Putamen (tissue), 1 donor: Measurements from ENCODE around the gene CDC26.
"Not testable (repeated sequence)": the region's sequence is repeated elsewhere in the genome, so short reads cannot be mapped to it uniquely, and the experiment has no call there.

ENCODE experiments used
- DNase-seq: peaks from one replicate; pipeline ENCODE4 v3.0.0-alpha.2; 2016; ENCODE audit warnings: low spot score

CDC26 gene

GRCh38 chr9:113275157-113276131, at the start of gene CDC26, which contains the start of gene PRPF4:
Gene CDC26 (minus strand): TSS chr9:113275572. CDS start chr9:113272507, 3,065 bp downstream.
Gene PRPF4 (plus strand): TSS chr9:113275658. CDS start chr9:113275744, 86 bp downstream.
- peak; percentile 97 for DNase-seq

- no peak for DNase-seq
Measured at GRCh38 chr9:113322671-113323070, 47.3 kb upstream of the CDC26 start.

- no peak for DNase-seq
Measured at GRCh38 chr9:113320051-113320450, 44.7 kb upstream of the CDC26 start.

- DNase-seq: no peak
Measured at GRCh38 chr9:113319054-113319453, 43.7 kb upstream of the CDC26 start.

GRCh38 chr9:113317777-113318176, 42.4 kb upstream of the CDC26 start:
- no peak for DNase-seq

DNA sequence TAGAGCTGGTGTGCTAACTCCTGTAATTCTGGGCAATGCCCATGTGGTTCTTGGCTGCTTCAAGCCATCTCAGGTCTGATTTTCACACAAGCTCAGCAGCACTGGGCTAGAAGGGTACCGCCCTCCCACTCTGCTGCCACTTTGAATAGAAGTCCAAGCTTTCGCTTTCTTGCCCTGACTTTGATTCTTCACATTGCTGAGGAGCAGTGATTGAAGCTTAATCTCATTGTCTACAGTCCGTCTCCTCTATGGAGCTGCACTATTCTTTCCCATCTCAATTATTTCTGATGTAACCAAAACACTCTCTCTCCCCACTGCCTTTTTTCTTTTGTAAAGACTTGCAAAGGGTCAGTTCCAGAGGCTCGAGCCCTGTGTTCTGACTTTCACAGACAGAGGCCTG, 40.7 kb upstream of the CDC26 start:
- DNase-seq: no peak

DNA sequence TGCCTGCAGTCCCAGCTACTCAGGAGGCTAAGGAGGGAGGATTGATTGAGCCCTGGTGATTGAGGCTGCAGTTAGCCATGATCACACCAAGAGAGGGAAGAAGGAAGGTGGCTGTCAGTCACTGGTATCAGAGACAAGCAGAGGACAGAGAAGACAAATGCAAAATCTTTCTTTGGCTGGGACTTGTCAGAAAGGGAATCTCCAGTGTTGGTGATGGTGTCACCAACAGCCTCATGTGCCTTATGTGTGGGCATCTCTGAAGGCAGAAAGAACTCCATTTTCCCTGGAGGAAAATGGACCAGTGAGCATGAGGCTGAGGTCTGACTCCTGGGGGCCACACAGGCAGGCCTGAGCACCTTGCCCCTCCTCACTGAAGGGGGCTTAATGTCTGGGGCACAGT, 39.9 kb upstream of the CDC26 start:
- DNase-seq: no peak

DNA sequence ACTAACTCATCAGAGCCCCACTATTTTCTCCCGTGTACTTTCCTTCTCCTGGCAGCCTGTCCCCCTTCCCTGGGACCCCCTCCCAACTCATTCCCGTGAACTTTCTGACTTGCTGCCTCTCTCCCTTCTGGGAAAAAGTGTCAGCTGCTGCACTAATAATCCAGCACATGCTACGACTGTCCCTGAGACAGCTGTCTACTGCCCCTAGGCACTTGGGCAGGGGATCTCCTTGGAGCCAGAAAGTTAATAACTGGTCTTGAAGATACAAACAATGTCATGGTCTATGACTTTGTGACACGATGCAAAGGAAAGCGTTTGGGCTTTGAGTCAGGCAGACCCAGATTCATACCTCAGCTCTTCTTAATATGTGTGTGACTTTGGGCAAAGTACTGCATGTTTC, 37.9 kb upstream of the CDC26 start:
- DNase-seq: no peak

GRCh38 chr9:113311961-113312360, 36.6 kb upstream of the CDC26 start:
- DNase-seq: no peak

GRCh38 chr9:113310538-113310937, 35.2 kb upstream of the CDC26 start:
- no peak for DNase-seq

- peak; percentile 42 for DNase-seq
Measured at GRCh38 chr9:113309204-113309813, 33.9 kb upstream of the CDC26 start.

DNA sequence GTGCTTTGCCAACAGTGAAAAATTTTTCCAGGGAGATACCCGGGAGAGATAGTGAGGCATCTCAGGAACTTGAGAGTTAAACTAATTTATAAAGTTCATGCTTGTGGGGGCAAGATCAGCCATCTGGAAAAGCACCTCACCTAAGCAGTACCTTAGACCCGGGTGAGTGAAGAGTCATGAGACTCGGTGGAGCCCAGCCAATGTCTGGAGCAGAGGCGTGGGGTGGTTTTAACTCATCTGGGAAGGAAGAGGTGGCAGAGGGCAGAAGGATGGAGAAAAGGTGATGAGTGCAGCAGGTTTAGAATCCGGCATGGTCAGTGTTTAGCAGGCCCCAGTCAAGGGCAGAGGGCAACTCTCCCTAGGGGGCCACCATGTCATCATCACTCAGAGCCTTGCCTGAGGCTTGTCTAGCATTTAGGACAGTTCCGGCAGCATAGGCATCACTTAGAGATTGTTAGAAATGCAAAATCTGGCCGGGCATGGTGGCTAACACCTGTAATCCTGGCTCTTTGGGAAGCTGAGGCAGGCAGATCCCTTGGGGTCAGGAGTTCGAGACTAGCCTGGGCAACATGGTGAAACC, 32.1 kb upstream of the CDC26 start:
- DNase-seq: no peak

DNA sequence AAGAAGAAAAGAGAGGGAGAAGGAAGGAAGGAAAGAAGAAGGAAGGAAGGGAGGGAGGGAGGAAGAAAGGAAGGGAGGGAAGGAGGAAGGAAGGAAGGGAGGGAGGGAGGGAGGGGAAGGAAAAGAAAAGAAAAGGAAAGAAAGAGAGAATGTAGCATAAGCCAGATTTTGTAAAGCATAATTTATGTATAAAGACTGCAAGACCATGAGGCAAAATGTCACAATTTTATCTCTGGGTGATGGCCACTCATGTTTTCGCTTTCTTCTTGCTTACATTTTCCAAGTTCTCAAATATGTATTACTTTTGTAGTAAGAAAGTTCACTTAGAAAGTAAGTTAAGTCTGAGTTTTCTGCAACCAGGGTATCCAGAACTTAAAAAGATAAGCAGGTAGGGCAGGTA, 31.2 kb upstream of the CDC26 start:
- DNase-seq: no peak

- no peak for DNase-seq
Measured at GRCh38 chr9:113302792-113303418, 27.5 kb upstream of the CDC26 start, which contains the start of gene RNF183. Gene RNF183 (minus strand): TSS chr9:113303376. CDS start chr9:113298184, 5,192 bp downstream.

DNA sequence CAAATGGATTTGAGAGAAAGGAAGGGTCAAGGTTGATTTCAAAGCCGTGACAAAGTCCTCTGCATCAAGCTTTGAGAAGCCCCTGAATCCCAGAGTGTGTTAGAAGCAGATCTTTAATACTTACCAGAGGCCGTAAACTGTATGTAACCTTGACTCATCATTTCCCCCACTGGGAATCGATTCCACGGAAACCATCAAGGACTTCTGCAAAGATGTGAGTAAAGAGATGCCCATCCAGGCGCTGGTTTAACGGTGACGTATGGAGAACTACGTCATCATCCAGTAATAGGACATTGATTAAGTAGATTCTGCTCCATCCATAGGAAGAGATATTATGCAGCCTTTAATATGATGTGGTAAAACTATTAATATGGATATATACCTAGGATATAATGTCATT, 26.2 kb upstream of the CDC26 start:
- DNase-seq: no peak

DNA sequence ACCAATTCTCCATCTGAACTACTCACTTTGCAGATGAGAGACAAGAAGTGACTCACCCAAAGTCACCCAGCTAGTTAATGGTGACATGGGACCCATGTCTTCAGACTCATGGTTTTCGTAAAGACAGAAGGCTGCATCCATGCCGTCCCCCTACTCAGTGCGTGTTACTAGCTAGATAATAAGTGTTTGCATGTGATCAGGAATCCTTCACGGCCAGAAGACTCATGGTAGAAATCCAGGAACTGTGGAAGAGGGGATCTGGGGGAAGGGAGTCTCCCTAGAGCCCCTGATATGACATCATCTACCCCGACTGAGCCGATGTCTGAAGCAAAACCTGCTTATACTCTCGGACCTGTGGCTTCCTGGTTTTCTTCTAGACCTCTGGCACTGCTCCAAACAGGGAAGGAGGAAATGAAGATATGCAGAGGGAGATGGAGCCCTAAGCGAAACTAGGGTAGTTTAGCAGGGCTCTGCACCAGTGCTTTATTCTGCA, 24.5 kb upstream of the CDC26 start:
- DNase-seq: no peak

DNA sequence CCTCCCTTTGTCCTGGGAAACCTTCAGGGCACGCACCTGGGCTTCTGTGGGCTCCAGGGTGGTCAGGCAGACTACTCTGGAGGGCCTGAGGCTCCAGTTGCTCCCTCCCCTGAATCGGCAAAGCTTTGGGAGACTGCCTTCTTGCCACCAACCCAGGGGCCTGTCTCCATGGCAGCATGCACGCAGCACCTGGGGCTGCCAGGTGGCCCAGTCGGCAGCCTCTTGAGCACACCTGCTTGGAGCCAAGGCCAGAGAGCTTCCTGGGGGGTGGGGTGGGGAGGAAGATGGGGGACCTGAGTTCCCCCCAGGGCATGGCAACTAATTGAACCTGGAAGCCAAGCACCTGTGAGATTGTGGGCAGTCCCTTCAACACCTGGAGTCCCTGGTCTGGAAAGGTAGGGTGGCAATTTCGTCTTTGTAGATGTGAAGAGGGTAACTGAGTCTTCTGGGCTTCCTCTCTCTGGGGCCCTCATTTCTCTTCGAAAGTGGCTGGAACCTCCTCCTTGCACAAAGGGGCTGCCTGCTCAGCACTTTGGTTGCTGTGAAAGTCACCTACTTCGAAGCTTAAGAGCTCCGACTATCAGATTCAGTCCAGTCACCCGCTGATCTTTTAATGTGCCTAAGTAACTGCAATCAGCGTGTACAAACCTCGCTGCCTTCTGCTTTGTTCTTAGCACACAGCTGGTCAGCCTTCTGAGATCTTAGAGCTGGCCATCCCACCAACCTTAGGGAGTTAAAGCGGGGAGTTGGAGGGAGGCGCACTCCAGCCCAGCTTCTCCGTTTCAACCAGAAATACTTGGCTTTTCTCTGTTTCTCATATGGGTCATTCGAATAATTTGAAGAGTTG, 23.8 kb upstream of the CDC26 start:
- no peak for DNase-seq

- DNase-seq: no peak
Measured at GRCh38 chr9:113298311-113298710, 22.9 kb upstream of the CDC26 start.

DNA sequence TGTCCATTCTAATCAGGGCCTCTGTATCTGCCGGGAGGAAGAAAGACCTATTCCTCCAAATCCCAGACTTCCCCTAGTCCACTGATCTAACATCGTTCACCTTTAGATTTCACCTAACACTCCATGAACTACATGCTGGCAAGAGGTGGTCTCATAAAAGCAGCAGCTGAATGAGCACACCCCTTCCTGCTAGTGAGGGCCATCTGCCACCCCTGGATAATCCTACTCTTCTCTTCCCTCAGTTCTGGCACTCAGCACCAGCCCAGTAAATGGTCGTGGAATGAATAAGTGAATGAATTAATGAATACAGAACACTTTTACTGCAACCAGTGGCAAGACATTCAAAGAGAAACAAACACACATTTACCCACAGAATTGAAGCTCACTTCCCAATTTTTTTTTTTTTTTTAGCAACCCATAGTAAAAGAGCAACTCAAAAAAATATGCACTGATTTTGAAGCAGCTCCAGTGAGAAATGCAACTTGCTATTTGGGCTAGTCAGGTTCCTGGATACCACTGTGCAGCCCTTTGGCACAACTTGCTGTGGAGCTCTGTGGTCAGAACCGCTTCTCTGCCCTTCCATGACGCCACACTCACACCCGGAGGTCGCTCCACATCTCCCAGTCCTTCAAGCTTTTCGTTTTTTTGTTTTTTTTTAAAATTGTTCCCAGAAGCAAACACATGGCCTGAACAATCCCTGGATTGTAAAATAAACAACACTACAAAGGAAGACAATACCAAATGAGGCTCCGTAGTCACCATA, 21.6 kb upstream of the CDC26 start:
- no peak for DNase-seq

GRCh38 chr9:113296247-113296646, 20.9 kb upstream of the CDC26 start:
- not testable (repeated sequence) for DNase-seq
